CD8-positive, alpha-beta memory T cell (primary cell): ENCODE data around the gene PPFIBP1. TPM values are rescaled to one million over a fixed set of nuclear protein-coding genes. Genes with fewer than 3 reads are reported as not detected.
"Not testable (repeated sequence)": the region's sequence is repeated elsewhere in the genome, so short reads cannot be mapped to it uniquely, and the experiment has no call there.

Experiments
- CTCF ChIA-PET: fragments of 350-600 bp; sonication (Branson Sonifier 250); formaldehyde crosslinking; loops from one replicate; lab custom pipeline; 2021; ENCODE audit warnings: antibody characterized with exemption; lab: Charles Lee
- POLR2A ChIA-PET: fragments of 350-600 bp; sonication (Branson Sonifier 250); formaldehyde crosslinking; loops from one replicate; lab custom pipeline; 2021; ENCODE audit warnings: antibody characterized with exemption; lab: Charles Lee
- DNase-seq, 5 donors: peaks; one replicate each; pipeline versions ENCODE4 v3.0.0 to v3.0.0-alpha.2; 2020 to 2022; ENCODE audit warnings: mixed read lengths in 1 of 5
- H3K27ac ChIP-seq: one replicate; pipeline ENCODE4 v1.7.0; 2013; ENCODE audit warnings: low read depth, mild to moderate bottlenecking, low read length, moderate library complexity
- H3K27me3 ChIP-seq: 2 replicates; pipeline ENCODE4 v1.7.0; 2013; ENCODE audit warnings: low read length, mild to moderate bottlenecking; ENCODE audit not compliant: insufficient read depth, poor library complexity, severe bottlenecking
- H3K36me3 ChIP-seq: 2 replicates; pipeline ENCODE4 v1.7.0; 2013; ENCODE audit warnings: mild to moderate bottlenecking, low read length, moderate library complexity; ENCODE audit not compliant: insufficient read depth
- H3K4me1 ChIP-seq: 2 replicates; pipeline ENCODE4 v1.7.0; 2013; ENCODE audit warnings: mild to moderate bottlenecking, low read length, moderate library complexity; ENCODE audit not compliant: insufficient read depth
- H3K4me3 ChIP-seq: 2 replicates; pipeline ENCODE4 v1.7.0; 2013; ENCODE audit warnings: mild to moderate bottlenecking, low read length
- H3K9me3 ChIP-seq: 2 replicates; pipeline ENCODE4 v1.7.0; 2013; ENCODE audit warnings: mild to moderate bottlenecking, low read length
- H3K27ac Mint-ChIP-seq, 8 donors: one replicate each; pipeline ENCODE4 v1.8.0; 2020 to 2021; ENCODE audit warnings: mixed read lengths in 8 of 8, mild to moderate bottlenecking in 6 of 8, inconsistent platforms in 3 of 8, moderate library complexity in 3 of 8
- H3K27me3 Mint-ChIP-seq, 2 donors: one replicate each; pipeline ENCODE4 v1.8.0; 2020 to 2021; ENCODE audit warnings: mixed read lengths in 2 of 2, mild to moderate bottlenecking in 1 of 2, moderate library complexity in 1 of 2
- H3K36me3 Mint-ChIP-seq, 3 donors: one replicate each; pipeline ENCODE4 v1.8.0; 2020 to 2021; ENCODE audit warnings: mixed read lengths in 3 of 3, inconsistent platforms in 1 of 3, mild to moderate bottlenecking in 1 of 3
- H3K4me1 Mint-ChIP-seq, 3 donors: one replicate each; pipeline ENCODE4 v1.8.0; 2020 to 2021; ENCODE audit warnings: mixed read lengths in 3 of 3, inconsistent platforms in 1 of 3, mild to moderate bottlenecking in 1 of 3
- H3K4me3 Mint-ChIP-seq, 7 donors: one replicate each; pipeline ENCODE4 v1.8.0; 2020 to 2021; ENCODE audit warnings: mixed read lengths in 7 of 7, mild to moderate bottlenecking in 6 of 7, moderate library complexity in 4 of 7, inconsistent platforms in 2 of 7
- H3K9me3 Mint-ChIP-seq, 5 donors: one replicate each; pipeline ENCODE4 v1.8.0; 2020 to 2022; ENCODE audit warnings: mixed read lengths in 5 of 5, mild to moderate bottlenecking in 3 of 5, moderate library complexity in 2 of 5, inconsistent platforms in 1 of 5
- polyA plus RNA-seq: library from polyadenylated mRNA; unstranded; fragments of 300-500 nt; fragmentation: Illumina TruSeq; gene quantifications from one replicate; pipeline ENCODE4 v1.2.3, GENCODE V29; 2021
- total RNA-seq, 2 experiments: library from RNA; stranded (reverse); gene quantifications; one replicate each; pipeline ENCODE4 v1.2.3, GENCODE V29; 2021

PPFIBP1 gene
- total and polyA plus RNA-seq, 3 experiments from 2014 or later: 1.2 to 10.7 (median 6.2) TPM

- no peak overlapping the region for H3K4me3 Mint-ChIP-seq
- CTCF ChIA-PET: no interaction called here
- no peaks in the 10 kb centered on the region for H3K27me3 ChIP-seq
- H3K27ac Mint-ChIP-seq: no peak overlapping the region
- no peaks in the 10 kb centered on the region for H3K9me3 ChIP-seq
- POLR2A ChIA-PET: interaction anchor here (0.6 kb wide), 1 partner anchor 76 kb away, joined by 4 read pairs; no protein-coding TSS in a partner anchor
- no peaks in the 10 kb centered on the region for H3K9me3 Mint-ChIP-seq
- H3K36me3 Mint-ChIP-seq: peaks cover 0 to 6% (median 3%) of the 10 kb centered on the region in 3 donors
- H3K36me3 ChIP-seq: no peaks in the 10 kb centered on the region
- H3K27ac ChIP-seq: no peak overlapping the region
- no peak for DNase-seq
- H3K4me3 ChIP-seq: no peak overlapping the region
- H3K4me1 ChIP-seq: no peaks in the 10 kb centered on the region
- peaks cover 0 to 2% (median 0%) of the 10 kb centered on the region in 3 donors for H3K4me1 Mint-ChIP-seq
- H3K27me3 Mint-ChIP-seq: peaks cover 0 to 6% of the 10 kb centered on the region in 2 donors
These were observed 52.8 kb downstream of the PPFIBP1 start for GRCh38 chr12:27576667-27577347.

GRCh38 chr12:27577688-27578087 lies 53.7 kb downstream of the PPFIBP1 start:
- H3K9me3 ChIP-seq: no peaks in the 10 kb centered on the region
- H3K4me1 ChIP-seq: no peaks in the 10 kb centered on the region
- Mint-ChIP-seq H3K4me1 (peaks cover 0 to 2% (median 0%) of the 10 kb centered on the region in 3 donors), H3K9me3 (no peaks in the 10 kb centered on the region), H3K27ac (no peak overlapping the region), H3K27me3 (peaks cover 0 to 6% of the 10 kb centered on the region in 2 donors), H3K36me3 (peaks cover 0 to 6% (median 3%) of the 10 kb centered on the region in 3 donors), H3K4me3 (no peak overlapping the region)
- no peaks in the 10 kb centered on the region for H3K27me3 ChIP-seq
- POLR2A ChIA-PET: no interaction called here
- H3K36me3 ChIP-seq: no peaks in the 10 kb centered on the region
- no peak overlapping the region for H3K4me3 ChIP-seq
- no peak overlapping the region for H3K27ac ChIP-seq
- CTCF ChIA-PET: no interaction called here
- no peak for DNase-seq

DNA sequence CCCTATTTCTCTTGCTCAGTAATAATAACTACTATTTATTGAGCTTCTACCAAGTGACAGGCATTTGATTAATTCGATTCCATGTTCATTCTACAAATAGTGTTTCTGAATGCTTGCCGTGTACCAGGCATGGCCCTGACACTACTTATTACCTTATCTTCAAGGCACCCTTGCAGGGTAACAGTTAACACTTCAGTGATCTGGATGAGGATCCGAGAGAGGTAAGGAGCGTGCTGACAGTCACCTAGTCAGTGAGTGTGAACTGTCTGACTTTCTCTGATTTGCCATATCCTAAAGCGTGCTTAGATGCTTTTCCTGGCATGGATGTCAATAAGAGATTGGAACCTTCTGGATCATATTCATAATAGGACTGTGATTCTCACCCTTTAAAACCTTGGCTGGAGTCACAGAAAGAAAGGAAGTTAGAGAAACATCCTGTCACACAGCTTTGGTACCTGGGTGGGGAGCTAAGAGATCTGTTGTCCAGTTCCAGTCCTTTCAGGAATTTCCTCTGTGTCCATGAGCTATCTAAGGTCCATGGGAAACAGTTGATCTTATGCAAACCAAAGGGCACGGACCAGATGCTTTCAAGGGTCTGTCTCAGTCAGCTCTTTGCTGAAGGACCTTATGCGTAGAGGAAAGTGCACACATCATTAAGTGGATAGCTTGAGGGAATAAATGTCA lies 54.8 kb downstream of the PPFIBP1 start:
- H3K4me3 ChIP-seq: no peak overlapping the region
- CTCF ChIA-PET: no interaction called here
- POLR2A ChIA-PET: no interaction called here

GRCh38 chr12:27580561-27581330 lies 56.7 kb downstream of the PPFIBP1 start:
- POLR2A ChIA-PET: no interaction called here
- H3K27ac ChIP-seq: no peak overlapping the region
- Mint-ChIP-seq H3K36me3 (peaks cover 0 to 6% (median 3%) of the 10 kb centered on the region in 3 donors), H3K9me3 (no peaks in the 10 kb centered on the region), H3K27me3 (no peaks in the 10 kb centered on the region), H3K4me3 (no peak overlapping the region), H3K4me1 (no peaks in the 10 kb centered on the region), H3K27ac (no peak overlapping the region)
- no peak overlapping the region for H3K4me3 ChIP-seq
- CTCF ChIA-PET: no interaction called here
- DNase-seq: no peak
- no peaks in the 10 kb centered on the region for H3K4me1 ChIP-seq
- no peaks in the 10 kb centered on the region for H3K9me3 ChIP-seq
- no peaks in the 10 kb centered on the region for H3K27me3 ChIP-seq
- no peaks in the 10 kb centered on the region for H3K36me3 ChIP-seq

More for the DNA sequence above, 54.8 kb downstream of the PPFIBP1 start:
- Histone ChIP-seq H3K36me3 (no peaks in the 10 kb centered on the region), H3K9me3 (no peaks in the 10 kb centered on the region), H3K4me1 (no peaks in the 10 kb centered on the region), H3K27ac (no peak overlapping the region), H3K27me3 (no peaks in the 10 kb centered on the region)
- no peaks in the 10 kb centered on the region for H3K9me3 Mint-ChIP-seq
- H3K36me3 Mint-ChIP-seq: peaks cover 0 to 6% (median 3%) of the 10 kb centered on the region in 3 donors
- peaks cover 0 to 2% (median 0%) of the 10 kb centered on the region in 3 donors for H3K4me1 Mint-ChIP-seq
- no peak for DNase-seq
- H3K4me3 Mint-ChIP-seq: no peak overlapping the region
- H3K27ac Mint-ChIP-seq: no peak overlapping the region
- no peaks in the 10 kb centered on the region for H3K27me3 Mint-ChIP-seq

- H3K27ac Mint-ChIP-seq, H3K27ac ChIP-seq, H3K4me3 Mint-ChIP-seq, H3K27me3 Mint-ChIP-seq, H3K36me3 ChIP-seq, CTCF ChIA-PET, H3K4me1 Mint-ChIP-seq, POLR2A ChIA-PET, H3K9me3 ChIP-seq, H3K4me3 ChIP-seq, H3K9me3 Mint-ChIP-seq, H3K27me3 ChIP-seq, DNase-seq, H3K36me3 Mint-ChIP-seq, H3K4me1 ChIP-seq: not testable (repeated sequence)
These were observed 57.3 kb downstream of the PPFIBP1 start for GRCh38 chr12:27581331-27581671.

DNA sequence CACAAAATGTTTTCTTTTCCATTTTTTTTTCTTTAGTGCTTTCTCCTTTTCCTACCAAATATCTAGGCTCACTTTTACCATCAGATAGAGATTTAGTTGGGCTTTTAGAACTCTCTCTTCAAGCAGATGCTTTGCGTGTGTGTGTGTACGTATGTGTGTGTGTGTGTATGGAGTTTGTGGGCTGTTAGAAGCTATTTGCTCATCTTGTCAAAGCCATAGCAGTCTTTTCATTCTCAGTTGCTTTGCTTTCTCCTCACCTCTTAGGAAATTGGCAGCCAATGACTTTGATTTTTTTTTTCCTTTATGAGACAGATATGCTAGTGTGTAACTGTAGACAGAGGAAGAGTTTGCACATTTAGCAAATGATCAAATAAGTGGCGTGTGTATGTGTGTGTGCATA lies 57.8 kb downstream of the PPFIBP1 start:
- H3K9me3 ChIP-seq, H3K4me1 ChIP-seq, H3K27me3 ChIP-seq, H3K36me3 Mint-ChIP-seq, DNase-seq, H3K4me3 Mint-ChIP-seq, H3K27ac Mint-ChIP-seq, H3K4me1 Mint-ChIP-seq, H3K9me3 Mint-ChIP-seq, H3K4me3 ChIP-seq, H3K27me3 Mint-ChIP-seq, H3K27ac ChIP-seq, POLR2A ChIA-PET, H3K36me3 ChIP-seq, CTCF ChIA-PET: not testable (repeated sequence)

DNA sequence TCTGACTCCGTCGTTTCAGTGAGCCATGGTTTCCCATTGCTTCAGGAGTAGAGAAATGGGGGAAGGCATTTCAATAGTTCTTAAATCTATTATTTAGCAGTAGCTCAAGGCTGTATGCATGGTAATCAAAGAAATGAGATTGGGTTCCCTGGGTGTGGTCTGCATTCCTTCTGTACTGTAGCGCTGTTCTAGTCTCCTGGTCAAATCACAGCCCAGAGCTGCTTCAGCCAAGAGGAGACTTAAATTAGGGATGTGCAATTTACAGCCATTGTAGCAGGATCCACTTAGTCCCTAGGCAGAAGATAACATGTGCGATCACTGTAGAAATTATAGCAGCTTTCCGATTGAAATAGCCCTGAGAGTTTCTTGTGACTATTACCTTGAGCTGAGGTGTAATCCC lies 58.4 kb downstream of the PPFIBP1 start:
- CTCF ChIA-PET: not testable (repeated sequence)

More for the DNA sequence above, 58.4 kb downstream of the PPFIBP1 start:
- H3K4me3 Mint-ChIP-seq, H3K4me1 Mint-ChIP-seq, DNase-seq, H3K9me3 ChIP-seq, H3K27ac ChIP-seq, H3K27me3 Mint-ChIP-seq, H3K4me3 ChIP-seq, H3K27ac Mint-ChIP-seq, H3K36me3 Mint-ChIP-seq, H3K36me3 ChIP-seq, H3K4me1 ChIP-seq, POLR2A ChIA-PET, H3K27me3 ChIP-seq, H3K9me3 Mint-ChIP-seq: not testable (repeated sequence)
